Caco-2 (cell line): ENCODE results near the gene GID4. TPM values are rescaled to one million over a fixed set of nuclear protein-coding genes. Genes with fewer than 3 reads are reported as not detected.

ENCODE experiments used
- BruUV-seq: library from RNA; stranded (reverse); fragments of 400-500 nt; replicated peaks from 2 replicates; lab custom pipeline; 2021; lab: Mats Ljungman, UMichigan
- CTCF ChIA-PET: fragments of 300-600 bp; sonication (Branson Sonifier 250); formaldehyde crosslinking; loops from one replicate; lab custom pipeline; 2022; ENCODE audit warnings: antibody characterized with exemption; lab: Charles Lee
- POLR2A ChIA-PET: fragments of 300-600 bp; sonication (Branson Sonifier 250); formaldehyde crosslinking; loops from one replicate; lab custom pipeline; 2022; ENCODE audit warnings: antibody characterized with exemption; lab: Charles Lee
- DNase-seq, 2 experiments: peaks; one replicate each; pipeline versions ENCODE4 v3.0.0 to v3.0.0-alpha.2; 2020 to 2022
- H3K27me3 ChIP-seq: replicated peaks from 2 replicates; pipeline ENCODE4 v1.6.0; 2011; ENCODE audit warnings: low read length; ENCODE audit not compliant: control insufficient read depth, insufficient read depth
- H3K36me3 ChIP-seq: 2 replicates; pipeline ENCODE4 v1.5.1; 2011; ENCODE audit warnings: low read length; ENCODE audit not compliant: control insufficient read depth, insufficient read depth
- H3K4me1 ChIP-seq: fragments of 250-450 bp; sonication (Bioruptor Pico); 2 replicates; pipeline ENCODE4 v1.5.1; 2020; ENCODE audit warnings: mild to moderate bottlenecking
- H3K4me3 ChIP-seq: 2 replicates; pipeline ENCODE4 v1.5.1; 2011; ENCODE audit warnings: low read depth, mild to moderate bottlenecking, control low read depth, low read length
- H3K9me3 ChIP-seq: fragments of 250-450 bp; sonication (Bioruptor Pico); 2 replicates; pipeline ENCODE4 v1.5.1; 2020; ENCODE audit warnings: mild to moderate bottlenecking, moderate library complexity
- H3K27ac Mint-ChIP-seq: one replicate; pipeline ENCODE4 v1.8.0; 2022; ENCODE audit warnings: mixed read lengths; ENCODE audit not compliant: unreplicated experiment
- H3K27me3 Mint-ChIP-seq: one replicate; pipeline ENCODE4 v1.8.0; 2022; ENCODE audit warnings: mixed read lengths; ENCODE audit not compliant: insufficient read depth, unreplicated experiment
- H3K36me3 Mint-ChIP-seq: one replicate; pipeline ENCODE4 v1.8.0; 2022; ENCODE audit warnings: mild to moderate bottlenecking, mixed read lengths; ENCODE audit not compliant: insufficient read depth, unreplicated experiment
- H3K4me1 Mint-ChIP-seq: one replicate; pipeline ENCODE4 v1.8.0; 2022; ENCODE audit warnings: low read depth, mixed read lengths; ENCODE audit not compliant: unreplicated experiment
- H3K4me3 Mint-ChIP-seq: one replicate; pipeline ENCODE4 v1.8.0; 2022; ENCODE audit warnings: mild to moderate bottlenecking, moderate library complexity, mixed read lengths; ENCODE audit not compliant: unreplicated experiment
- H3K9me3 Mint-ChIP-seq: one replicate; pipeline ENCODE4 v1.8.0; 2022; ENCODE audit warnings: mixed read lengths; ENCODE audit not compliant: unreplicated experiment
- intact Hi-C: fragments of 100-400 bp; cut with micrococcal nuclease; formaldehyde crosslinking; loops from one replicate; pipeline ENCODE4 v1.10.0; 2022; ENCODE audit not compliant: unreplicated experiment
- total RNA-seq: library from RNA; stranded (reverse); gene quantifications from 2 replicates; pipeline ENCODE4 v1.2.3, GENCODE V29; 2022
- TF ChIP-seq, protein P1 (sequence below), 2 experiments: fragments of 200-600 bp in 1 of 2; IDR thresholded peaks; 1 replicate in 1 of 2; 2 replicates in 1 of 2; pipeline versions ENCODE4 v1.5.1 to v1.8.0; 2011 to 2022; ENCODE audit warnings: antibody characterized with exemption in 1 of 2, control low read depth in 1 of 2, inconsistent platforms in 1 of 2, low read depth in 1 of 2, low read length in 1 of 2, mild to moderate bottlenecking in 1 of 2, moderate library complexity in 1 of 2; ENCODE audit not compliant: insufficient read depth in 1 of 2, severe bottlenecking in 1 of 2, unreplicated experiment in 1 of 2

The GID4 gene
- total RNA-seq, 1 experiment from 2014 or later = 14.0 TPM

DNA sequence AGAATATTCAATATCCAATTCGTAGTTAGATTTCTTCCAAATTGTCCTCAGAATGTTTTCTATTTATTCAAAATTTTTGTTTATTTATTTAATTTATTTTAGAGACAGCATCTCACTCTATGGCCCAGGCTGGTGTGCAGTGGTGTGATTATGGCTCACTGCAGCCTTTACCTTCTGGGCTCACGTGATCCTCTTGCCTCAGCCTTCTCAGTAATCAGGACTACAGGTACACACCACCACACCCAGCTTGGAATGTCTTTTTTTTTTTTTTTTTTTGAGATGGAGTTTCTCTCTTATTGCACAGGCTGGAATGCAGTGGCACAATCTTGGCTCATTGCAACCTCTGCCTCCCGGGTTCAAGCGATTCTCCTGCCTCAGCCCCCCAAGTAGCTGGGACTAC lies 45.0 kb downstream of the GID4 start:
- Mint-ChIP-seq H3K4me3 (no peak overlapping the region), H3K27me3 (no peaks in the 10 kb centered on the region), H3K4me1 (peaks cover 21% of the 10 kb centered on the region), H3K27ac (no peak overlapping the region), H3K9me3 (no peaks in the 10 kb centered on the region), H3K36me3 (peaks cover 11% of the 10 kb centered on the region)
- no peak for DNase-seq
- POLR2A ChIA-PET = interaction anchor here (0.6 kb wide), 1 partner anchor 140 kb away, joined by 4 read pairs; no protein-coding TSS in a partner anchor
- Histone ChIP-seq H3K4me3 (no peak overlapping the region), H3K27me3 (no peaks in the 10 kb centered on the region), H3K36me3 (no peaks in the 10 kb centered on the region), H3K4me1 (peaks cover 9% of the 10 kb centered on the region), H3K9me3 (no peaks in the 10 kb centered on the region)
- BruUV-seq = no TSS peak
- TF ChIP-seq, protein P1, sequence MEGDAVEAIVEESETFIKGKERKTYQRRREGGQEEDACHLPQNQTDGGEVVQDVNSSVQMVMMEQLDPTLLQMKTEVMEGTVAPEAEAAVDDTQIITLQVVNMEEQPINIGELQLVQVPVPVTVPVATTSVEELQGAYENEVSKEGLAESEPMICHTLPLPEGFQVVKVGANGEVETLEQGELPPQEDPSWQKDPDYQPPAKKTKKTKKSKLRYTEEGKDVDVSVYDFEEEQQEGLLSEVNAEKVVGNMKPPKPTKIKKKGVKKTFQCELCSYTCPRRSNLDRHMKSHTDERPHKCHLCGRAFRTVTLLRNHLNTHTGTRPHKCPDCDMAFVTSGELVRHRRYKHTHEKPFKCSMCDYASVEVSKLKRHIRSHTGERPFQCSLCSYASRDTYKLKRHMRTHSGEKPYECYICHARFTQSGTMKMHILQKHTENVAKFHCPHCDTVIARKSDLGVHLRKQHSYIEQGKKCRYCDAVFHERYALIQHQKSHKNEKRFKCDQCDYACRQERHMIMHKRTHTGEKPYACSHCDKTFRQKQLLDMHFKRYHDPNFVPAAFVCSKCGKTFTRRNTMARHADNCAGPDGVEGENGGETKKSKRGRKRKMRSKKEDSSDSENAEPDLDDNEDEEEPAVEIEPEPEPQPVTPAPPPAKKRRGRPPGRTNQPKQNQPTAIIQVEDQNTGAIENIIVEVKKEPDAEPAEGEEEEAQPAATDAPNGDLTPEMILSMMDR (IDR thresholded peaks at IDR 0.05; ENCODE audit: insufficient read depth in 1 of 2, low read depth in 1 of 2, low read length in 1 of 2, severe bottlenecking in 1 of 2, unreplicated experiment in 1 of 2) = no peak
- CTCF ChIA-PET = interaction anchor here (0.6 to 0.7 kb wide), 2 partner anchors 299 to 1043 kb away, joined by 3 to 4 read pairs; no protein-coding TSS in a partner anchor
- intact Hi-C loops = no loop called here

DNA sequence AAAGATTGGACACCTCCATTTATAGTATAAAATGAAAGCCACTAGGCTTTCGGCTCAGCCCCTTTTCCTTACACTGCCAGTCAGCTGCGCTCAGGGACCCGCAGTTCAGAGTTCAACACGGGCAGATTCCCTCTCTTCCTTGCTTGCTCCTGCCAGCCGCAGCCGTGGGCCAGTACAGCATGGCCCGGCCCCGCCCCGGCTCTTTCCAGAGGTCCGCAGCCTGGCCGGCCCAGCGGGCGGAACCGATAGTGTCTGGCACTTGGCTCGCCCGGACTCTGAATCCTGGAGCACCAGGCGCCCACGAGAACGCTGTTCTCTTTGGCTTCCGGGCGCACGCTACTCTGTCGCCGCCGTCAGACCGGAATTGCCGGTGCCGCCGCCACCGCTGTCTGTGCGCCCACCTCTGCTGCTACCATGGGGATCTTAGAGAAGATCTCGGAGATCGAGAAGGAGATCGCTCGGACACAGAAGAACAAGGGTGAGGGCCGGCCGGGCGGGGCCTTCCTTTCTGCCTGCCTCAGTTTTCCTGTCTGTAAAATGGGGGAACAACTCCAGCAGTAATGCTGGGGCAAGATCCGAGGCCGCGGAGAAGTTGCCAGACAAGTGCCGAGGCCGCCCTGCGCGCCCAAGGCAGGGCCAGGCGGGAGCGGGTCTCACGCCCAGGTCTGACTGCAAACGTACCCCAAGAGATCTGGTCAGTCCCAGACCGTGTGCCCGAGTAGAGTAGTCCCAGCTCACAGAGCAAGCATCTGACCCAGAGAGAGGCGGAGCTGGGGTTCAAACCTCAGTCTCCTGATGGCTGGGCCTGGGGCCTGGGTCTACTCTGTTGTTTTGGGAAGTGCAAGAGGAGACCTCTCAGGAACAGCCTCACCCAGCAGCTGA lies 48.6 kb downstream of the GID4 start, which contains the start of gene DRG2:
Gene DRG2 (plus strand): TSS at position 339 of the 882 bp plus-strand sequence. CDS start 76 bp downstream, at position 415.
- Mint-ChIP-seq H3K27ac (peak within 1 kb of the TSS; percentile 97), H3K9me3 (no peaks in the 10 kb centered on the region), H3K27me3 (no peaks in the 10 kb centered on the region), H3K4me1 (peaks cover 21% of the 10 kb centered on the region), H3K36me3 (peaks cover 31% of the 10 kb centered on the region), H3K4me3 (peak within 1 kb of the TSS; percentile 97)
- TF ChIP-seq, protein P1 (IDR thresholded peaks at IDR 0.05; ENCODE audit: insufficient read depth in 1 of 2, low read depth in 1 of 2, low read length in 1 of 2, severe bottlenecking in 1 of 2, unreplicated experiment in 1 of 2) = peak in 1 of 2 experiments; percentile 31
- intact Hi-C loops = no loop called here
- peak within 1 kb of the TSS; percentile 79 for H3K4me3 ChIP-seq
- no peaks in the 10 kb centered on the region for H3K27me3 ChIP-seq
- no peaks in the 10 kb centered on the region for H3K36me3 ChIP-seq
- no peaks in the 10 kb centered on the region for H3K9me3 ChIP-seq
- BruUV-seq = TSS peak; percentile 60
- ChIA-PET POLR2A (interaction anchor here (0.5 kb wide), 1 partner anchor 363 kb away, joined by 10 read pairs; no protein-coding TSS in a partner anchor), CTCF (no interaction called here)
- H3K4me1 ChIP-seq = peaks cover 9% of the 10 kb centered on the region
- DNase-seq = peak; percentile 95 to 98

- BruUV-seq = no TSS peak
- Mint-ChIP-seq H3K27ac (no peak overlapping the region), H3K36me3 (peaks cover 46% of the 10 kb centered on the region), H3K9me3 (no peaks in the 10 kb centered on the region), H3K4me1 (peaks cover 14% of the 10 kb centered on the region), H3K4me3 (no peak overlapping the region), H3K27me3 (no peaks in the 10 kb centered on the region)
- ChIA-PET CTCF (no interaction called here), POLR2A (no interaction called here)
- no peak for DNase-seq
- no peaks in the 10 kb centered on the region for H3K9me3 ChIP-seq
- H3K27me3 ChIP-seq = no peaks in the 10 kb centered on the region
- H3K4me3 ChIP-seq = no peak overlapping the region
- intact Hi-C loops = no loop called here
- peaks cover 9% of the 10 kb centered on the region for H3K4me1 ChIP-seq
- peaks cover 4% of the 10 kb centered on the region for H3K36me3 ChIP-seq
- TF ChIP-seq, protein P1 (IDR thresholded peaks at IDR 0.05; ENCODE audit: insufficient read depth in 1 of 2, low read depth in 1 of 2, low read length in 1 of 2, severe bottlenecking in 1 of 2, unreplicated experiment in 1 of 2) = no peak
These were observed 50.4 kb downstream of the GID4 start for GRCh38 chr17:18089613-18090012.
